Skeletal muscle tissue (tissue), 4 donors: ENCODE results near the gene CDK5RAP2. TPM values are rescaled to one million over a fixed set of nuclear protein-coding genes. Genes with fewer than 3 reads are reported as not detected.
"Not testable (repeated sequence)": the region's sequence is repeated elsewhere in the genome, so short reads cannot be mapped to it uniquely, and the experiment has no call there.

Source experiments
- H3K27ac ChIP-seq: one replicate; pipeline ENCODE4 v1.7.0; 2013; ENCODE audit warnings: mild to moderate bottlenecking, low read depth, low read length, inconsistent platforms
- H3K27me3 ChIP-seq, 3 donors: one replicate each; pipeline ENCODE4 v1.7.0; 2013; ENCODE audit warnings: low read length in 3 of 3; ENCODE audit not compliant: control insufficient read depth in 3 of 3, insufficient read depth in 3 of 3
- H3K36me3 ChIP-seq, 3 donors: one replicate each; pipeline ENCODE4 v1.7.0; 2013; ENCODE audit warnings: low read length in 3 of 3; ENCODE audit not compliant: control insufficient read depth in 3 of 3, insufficient read depth in 3 of 3
- H3K4me1 ChIP-seq, 3 donors: one replicate each; pipeline ENCODE4 v1.7.0; 2013; ENCODE audit warnings: low read length in 3 of 3, mild to moderate bottlenecking in 3 of 3; ENCODE audit not compliant: control insufficient read depth in 3 of 3, insufficient read depth in 3 of 3
- H3K4me3 ChIP-seq, 3 donors: one replicate each; pipeline ENCODE4 v1.7.0; 2013; ENCODE audit warnings: low read length in 3 of 3
- H3K9ac ChIP-seq, 3 donors: one replicate each; pipeline ENCODE4 v1.7.0; 2013; ENCODE audit warnings: low read length in 3 of 3, mild to moderate bottlenecking in 3 of 3, moderate library complexity in 2 of 3, low read depth in 1 of 3
- H3K9me3 ChIP-seq, 3 donors: one replicate each; pipeline ENCODE4 v1.7.0; 2013; ENCODE audit warnings: low read length in 3 of 3; ENCODE audit not compliant: control insufficient read depth in 3 of 3
- total RNA-seq: library from RNA; depleted of rRNA; stranded (reverse); fragments of >200 nt; gene quantifications from one replicate; pipeline ENCODE4 v1.2.3, GENCODE V29; 2014
- donor health status: Osteomylitis.

The CDK5RAP2 gene
- total RNA-seq = 38.1 TPM

GRCh38 chr9:120580051-120580896 lies at the start of gene CDK5RAP2:
Gene CDK5RAP2, minus strand, starts transcription at chr9:120580167. Its CDS starts 189 bp downstream, at chr9:120579978.
- Histone ChIP-seq H3K27me3 (no peaks in the 10 kb centered on the region), H3K4me3 (peak within 1 kb of the TSS; percentile 86 to 96 (median 93)), H3K27ac (peak within 1 kb of the TSS; percentile 79), H3K9me3 (no peaks in the 10 kb centered on the region), H3K36me3 (no peaks in the 10 kb centered on the region), H3K9ac (peak within 1 kb of the TSS; percentile 94 to 95 (median 94)), H3K4me1 (peaks cover 11 to 24% (median 15%) of the 10 kb centered on the region in 3 donors)

- H3K27me3 ChIP-seq, H3K9me3 ChIP-seq, H3K4me3 ChIP-seq, H3K9ac ChIP-seq, H3K4me1 ChIP-seq, H3K36me3 ChIP-seq, H3K27ac ChIP-seq: not testable (repeated sequence)
Observed at GRCh38 chr9:120628925-120629497, 49.0 kb upstream of the CDK5RAP2 start.

GRCh38 chr9:120628207-120628924 lies 48.4 kb upstream of the CDK5RAP2 start:
- H3K36me3 ChIP-seq = no peaks in the 10 kb centered on the region
- H3K9ac ChIP-seq = no peak overlapping the region
- no peaks in the 10 kb centered on the region for H3K27me3 ChIP-seq

DNA sequence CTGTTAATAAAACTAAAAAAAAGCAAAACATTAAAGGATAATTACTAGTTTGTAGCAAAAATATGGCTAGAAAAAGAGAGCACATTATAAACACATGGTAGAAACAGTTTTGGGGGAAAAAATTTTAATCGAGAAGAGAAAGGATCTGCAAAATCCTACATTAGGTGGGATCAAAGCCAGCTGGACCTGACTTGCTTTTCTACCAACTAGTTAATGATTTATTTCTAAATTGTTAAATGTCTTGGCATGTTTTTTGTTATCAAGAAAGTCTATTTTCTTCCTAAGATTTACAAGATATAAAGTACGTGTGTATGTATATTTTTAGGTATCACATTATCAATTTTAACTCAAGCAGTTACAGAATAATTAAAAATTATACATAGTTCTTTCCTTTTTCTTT lies 47.1 kb upstream of the CDK5RAP2 start:
- Histone ChIP-seq H3K4me3 (no peak overlapping the region), H3K4me1 (no peaks in the 10 kb centered on the region), H3K27me3 (no peaks in the 10 kb centered on the region), H3K27ac (no peak overlapping the region), H3K9me3 (no peaks in the 10 kb centered on the region), H3K9ac (no peak overlapping the region), H3K36me3 (no peaks in the 10 kb centered on the region)

More at GRCh38 chr9:120628207-120628924, 48.4 kb upstream of the CDK5RAP2 start:
- H3K4me3 ChIP-seq = no peak overlapping the region
- H3K4me1 ChIP-seq = no peaks in the 10 kb centered on the region
- no peaks in the 10 kb centered on the region for H3K9me3 ChIP-seq
- H3K27ac ChIP-seq = no peak overlapping the region

- Histone ChIP-seq H3K4me3 (no peak overlapping the region), H3K9ac (no peak overlapping the region), H3K36me3 (no peaks in the 10 kb centered on the region), H3K9me3 (no peaks in the 10 kb centered on the region), H3K27me3 (no peaks in the 10 kb centered on the region), H3K4me1 (no peaks in the 10 kb centered on the region), H3K27ac (no peak overlapping the region)
Observed at GRCh38 chr9:120626512-120626911, 46.5 kb upstream of the CDK5RAP2 start.

GRCh38 chr9:120625222-120625621 lies 45.3 kb upstream of the CDK5RAP2 start:
- Histone ChIP-seq H3K4me3 (no peak overlapping the region), H3K9me3 (no peaks in the 10 kb centered on the region), H3K9ac (no peak overlapping the region), H3K4me1 (no peaks in the 10 kb centered on the region), H3K27ac (no peak overlapping the region), H3K36me3 (no peaks in the 10 kb centered on the region), H3K27me3 (no peaks in the 10 kb centered on the region)

DNA sequence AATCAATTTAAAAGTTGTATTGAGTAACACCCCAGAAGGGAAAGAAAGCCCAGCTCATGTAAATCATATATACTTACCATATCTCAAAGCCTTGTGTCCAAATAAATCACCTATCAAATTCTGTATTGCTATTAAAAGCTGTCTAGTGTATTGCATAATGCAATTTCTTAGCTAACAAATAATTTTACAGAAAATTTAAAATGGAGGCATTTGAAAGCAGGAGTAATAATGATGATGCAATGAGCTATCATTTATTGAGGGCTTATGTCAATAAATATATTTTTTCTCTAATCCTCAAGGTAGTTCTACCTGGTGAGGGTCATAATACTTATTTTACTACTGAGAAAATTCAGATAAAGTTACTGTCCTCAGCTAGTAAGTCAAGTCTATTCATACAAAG lies 42.8 kb upstream of the CDK5RAP2 start:
- Histone ChIP-seq H3K27ac (no peak overlapping the region), H3K4me3 (no peak overlapping the region), H3K9ac (no peak overlapping the region), H3K9me3 (no peaks in the 10 kb centered on the region), H3K4me1 (no peaks in the 10 kb centered on the region), H3K36me3 (no peaks in the 10 kb centered on the region), H3K27me3 (no peaks in the 10 kb centered on the region)

DNA sequence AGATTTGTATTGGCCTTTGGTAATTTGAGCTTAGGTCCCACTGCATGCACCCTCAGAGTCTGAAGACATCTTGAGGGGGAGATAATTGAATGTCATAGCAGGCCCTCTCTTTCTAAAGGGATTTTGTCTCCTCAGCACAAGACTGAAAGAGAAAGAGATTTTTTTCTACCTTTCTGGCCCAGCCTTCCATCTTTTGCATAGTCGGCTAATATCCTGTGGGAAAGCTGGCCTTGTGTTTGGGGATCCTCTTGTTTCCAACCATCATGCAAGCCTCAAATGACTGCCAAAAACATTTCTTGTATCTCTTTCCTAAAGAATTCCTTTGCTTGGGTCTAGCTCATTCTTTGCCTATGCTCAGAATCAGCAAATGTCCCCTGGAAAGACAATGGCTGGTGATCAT lies 42.0 kb upstream of the CDK5RAP2 start:
- H3K4me1 ChIP-seq = no peaks in the 10 kb centered on the region
- H3K27me3 ChIP-seq = no peaks in the 10 kb centered on the region
- no peaks in the 10 kb centered on the region for H3K36me3 ChIP-seq
- no peak overlapping the region for H3K9ac ChIP-seq
- no peaks in the 10 kb centered on the region for H3K9me3 ChIP-seq
- no peak overlapping the region for H3K27ac ChIP-seq
- H3K4me3 ChIP-seq = no peak overlapping the region

DNA sequence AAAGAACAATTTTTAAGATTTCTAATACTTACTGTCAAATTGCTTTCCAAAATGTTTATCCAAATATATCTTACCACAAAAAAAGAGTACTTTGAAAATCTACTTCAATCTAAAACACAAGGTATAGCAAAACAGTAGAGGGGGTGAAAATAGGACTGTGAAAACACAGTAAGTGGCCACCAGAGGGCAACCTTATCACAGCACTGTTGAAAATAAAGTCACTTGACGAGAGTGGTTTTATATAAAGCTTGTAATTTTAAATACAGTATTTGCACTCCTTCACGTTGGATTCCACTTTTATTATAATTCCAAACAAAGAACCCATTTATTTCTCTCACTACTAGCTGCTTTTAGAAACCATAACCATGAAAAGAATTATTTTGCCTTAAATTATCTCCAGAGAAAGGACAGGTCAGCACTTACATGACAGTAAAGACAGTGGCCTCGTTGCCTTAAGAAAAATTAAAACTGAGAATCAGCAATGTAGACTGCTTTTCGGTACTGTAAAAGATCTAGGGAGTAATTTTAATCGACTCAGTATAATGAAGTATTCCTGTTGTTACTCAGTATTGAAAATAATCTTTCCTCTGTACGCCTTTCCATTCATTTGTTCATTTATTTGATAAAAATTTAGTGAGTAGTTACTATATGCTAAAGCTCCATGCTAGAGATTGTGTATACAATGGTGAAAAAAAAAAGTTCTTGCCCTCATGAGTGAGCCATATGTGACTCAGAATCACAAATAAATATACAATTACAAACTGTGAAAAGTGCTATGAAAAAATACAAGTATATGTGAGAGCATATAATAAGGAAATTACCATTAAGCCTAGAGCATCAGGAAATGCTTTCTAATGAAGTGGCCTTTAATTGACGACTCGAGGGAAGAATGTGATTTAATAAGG lies 40.0 kb upstream of the CDK5RAP2 start:
- no peak overlapping the region for H3K27ac ChIP-seq

More for the DNA sequence above, 40.0 kb upstream of the CDK5RAP2 start:
- peak overlapping the region in 1 of 3 donors; percentile 23 for H3K9ac ChIP-seq
- peak overlapping the region in 1 of 3 donors; percentile 5 for H3K4me3 ChIP-seq
- no peaks in the 10 kb centered on the region for H3K4me1 ChIP-seq
- H3K36me3 ChIP-seq = no peaks in the 10 kb centered on the region
- H3K27me3 ChIP-seq = no peaks in the 10 kb centered on the region
- H3K9me3 ChIP-seq = no peaks in the 10 kb centered on the region
